ENCODE results near the gene STK32B.

The STK32B gene

DNA sequence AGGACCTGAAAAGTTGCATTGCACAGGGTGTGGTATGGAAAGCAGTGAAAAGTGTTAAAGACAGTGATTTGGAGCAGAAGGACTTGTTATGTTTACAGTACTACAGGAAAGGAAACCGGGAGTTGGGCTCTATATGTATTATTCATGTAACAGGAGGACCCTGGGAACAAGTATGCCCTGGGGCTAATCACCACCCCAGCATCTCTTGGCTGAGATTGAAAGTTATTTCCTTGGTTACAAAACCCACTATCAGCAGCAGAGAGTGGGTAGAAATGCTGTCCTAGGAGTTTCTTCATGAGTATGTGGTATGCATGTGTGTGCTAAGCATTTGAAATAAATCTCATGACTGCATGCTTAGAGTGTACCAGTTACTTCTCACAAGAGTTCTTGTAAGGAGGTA lies 46.9 kb downstream of the STK32B start:
- Histone ChIP-seq H3K9me2 (replicated peaks; ENCODE audit: low read depth, low read length) (no peaks in the 10 kb centered on the region), H3K4me2 (ENCODE audit: low read depth, low read length, poor library complexity, severe bottlenecking) (no peak overlapping the region), H3K27me3 (ENCODE audit: insufficient read depth, low read length, poor library complexity, severe bottlenecking) (no peaks in the 10 kb centered on the region), H3F3A (ENCODE audit: low read depth) (no peaks in the 10 kb centered on the region), H3K4me3 (ENCODE audit: low read length, poor library complexity, severe bottlenecking) (no peak overlapping the region), H3K4me1 (ENCODE audit: insufficient read depth, low read length, poor library complexity, severe bottlenecking) (no peaks in the 10 kb centered on the region), H3K9me3 (ENCODE audit: insufficient read depth, low read depth, low read length) (no peaks in the 10 kb centered on the region), H3K36me3 (ENCODE audit: insufficient read depth, low read length) (no peaks in the 10 kb centered on the region), H2AFZ (ENCODE audit: low read length) (no peak overlapping the region), H3K79me2 (ENCODE audit: insufficient read depth, low read length) (no peaks in the 10 kb centered on the region), H3K9ac (ENCODE audit: low read depth, low read length, poor library complexity, severe bottlenecking) (no peak overlapping the region), H4K20me1 (ENCODE audit: insufficient read depth, low read length, poor library complexity, severe bottlenecking) (no peaks in the 10 kb centered on the region)
- TF ChIP-seq, protein P1, sequence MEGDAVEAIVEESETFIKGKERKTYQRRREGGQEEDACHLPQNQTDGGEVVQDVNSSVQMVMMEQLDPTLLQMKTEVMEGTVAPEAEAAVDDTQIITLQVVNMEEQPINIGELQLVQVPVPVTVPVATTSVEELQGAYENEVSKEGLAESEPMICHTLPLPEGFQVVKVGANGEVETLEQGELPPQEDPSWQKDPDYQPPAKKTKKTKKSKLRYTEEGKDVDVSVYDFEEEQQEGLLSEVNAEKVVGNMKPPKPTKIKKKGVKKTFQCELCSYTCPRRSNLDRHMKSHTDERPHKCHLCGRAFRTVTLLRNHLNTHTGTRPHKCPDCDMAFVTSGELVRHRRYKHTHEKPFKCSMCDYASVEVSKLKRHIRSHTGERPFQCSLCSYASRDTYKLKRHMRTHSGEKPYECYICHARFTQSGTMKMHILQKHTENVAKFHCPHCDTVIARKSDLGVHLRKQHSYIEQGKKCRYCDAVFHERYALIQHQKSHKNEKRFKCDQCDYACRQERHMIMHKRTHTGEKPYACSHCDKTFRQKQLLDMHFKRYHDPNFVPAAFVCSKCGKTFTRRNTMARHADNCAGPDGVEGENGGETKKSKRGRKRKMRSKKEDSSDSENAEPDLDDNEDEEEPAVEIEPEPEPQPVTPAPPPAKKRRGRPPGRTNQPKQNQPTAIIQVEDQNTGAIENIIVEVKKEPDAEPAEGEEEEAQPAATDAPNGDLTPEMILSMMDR (conservative IDR thresholded peaks at IDR 0.05; ENCODE audit: low read length), result no peak
- no peak for TF ChIP-seq EZH2phosphoT487 (IDR thresholded peaks at IDR 0.05; ENCODE audit: borderline replicate concordance)

DNA sequence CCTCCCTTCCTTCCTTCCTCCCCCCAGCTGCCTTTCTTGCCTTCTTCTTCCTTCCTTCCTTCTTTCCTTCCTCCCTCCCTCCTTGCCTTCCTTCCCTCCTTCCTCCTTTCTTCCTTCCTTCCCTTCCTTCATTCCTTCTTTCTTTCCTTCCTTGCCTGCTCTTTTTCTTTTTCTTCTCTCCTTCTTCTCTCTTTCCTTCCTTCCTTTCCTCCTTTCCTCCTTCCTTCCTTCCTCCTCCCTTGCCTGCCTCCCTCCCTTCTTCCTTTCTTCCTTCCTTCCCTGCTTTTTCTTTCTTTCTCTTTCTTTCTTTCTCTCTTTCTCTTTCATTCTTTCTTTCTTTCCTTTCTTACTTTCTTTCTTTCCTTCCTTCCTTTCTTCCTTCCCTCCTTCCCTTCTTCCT lies 49.1 kb downstream of the STK32B start:
- Histone ChIP-seq H2AFZ (ENCODE audit: low read length) (no peak overlapping the region), H3K4me3 (ENCODE audit: low read length, poor library complexity, severe bottlenecking) (no peak overlapping the region), H3K9ac (ENCODE audit: low read depth, low read length, poor library complexity, severe bottlenecking) (no peak overlapping the region), H3F3A (ENCODE audit: low read depth) (no peaks in the 10 kb centered on the region), H3K79me2 (ENCODE audit: insufficient read depth, low read length) (no peaks in the 10 kb centered on the region), H3K4me1 (ENCODE audit: insufficient read depth, low read length, poor library complexity, severe bottlenecking) (no peaks in the 10 kb centered on the region), H3K9me2 (replicated peaks; ENCODE audit: low read depth, low read length) (no peaks in the 10 kb centered on the region), H3K4me2 (ENCODE audit: low read depth, low read length, poor library complexity, severe bottlenecking) (no peak overlapping the region), H4K20me1 (ENCODE audit: insufficient read depth, low read length, poor library complexity, severe bottlenecking) (no peaks in the 10 kb centered on the region), H3K27me3 (ENCODE audit: insufficient read depth, low read length, poor library complexity, severe bottlenecking) (no peaks in the 10 kb centered on the region), H3K36me3 (ENCODE audit: insufficient read depth, low read length) (no peaks in the 10 kb centered on the region), H3K9me3 (ENCODE audit: insufficient read depth, low read depth, low read length) (no peaks in the 10 kb centered on the region)
- no peak for TF ChIP-seq EZH2phosphoT487 (IDR thresholded peaks at IDR 0.05; ENCODE audit: borderline replicate concordance)
- TF ChIP-seq, protein P1 (conservative IDR thresholded peaks at IDR 0.05; ENCODE audit: low read length), result no peak

DNA sequence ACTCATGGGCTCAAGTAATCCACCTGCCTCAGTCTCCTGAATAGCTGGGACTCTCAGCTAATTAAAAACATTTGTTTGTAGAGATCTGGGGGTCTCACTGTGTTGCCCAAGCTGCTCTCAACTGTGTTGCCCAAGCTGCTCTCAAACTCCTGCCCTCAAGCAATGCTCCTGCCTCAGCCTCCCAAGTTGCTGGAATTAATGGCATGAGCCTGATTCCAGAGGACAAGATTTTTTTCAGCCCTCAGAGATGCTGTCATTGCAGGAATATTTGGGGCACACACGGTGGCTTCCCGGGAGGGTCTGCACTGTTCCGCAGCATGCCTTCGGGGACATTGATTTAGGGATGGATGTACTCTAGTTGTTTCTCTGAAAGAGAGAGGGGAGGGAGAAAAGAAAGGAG lies 49.7 kb downstream of the STK32B start:
- Histone ChIP-seq H4K20me1 (ENCODE audit: insufficient read depth, low read length, poor library complexity, severe bottlenecking) (no peaks in the 10 kb centered on the region), H3K27me3 (ENCODE audit: insufficient read depth, low read length, poor library complexity, severe bottlenecking) (no peaks in the 10 kb centered on the region), H3K4me3 (ENCODE audit: low read length, poor library complexity, severe bottlenecking) (no peak overlapping the region), H3K9me2 (replicated peaks; ENCODE audit: low read depth, low read length) (no peaks in the 10 kb centered on the region), H3K9ac (ENCODE audit: low read depth, low read length, poor library complexity, severe bottlenecking) (no peak overlapping the region), H3K4me2 (ENCODE audit: low read depth, low read length, poor library complexity, severe bottlenecking) (no peak overlapping the region), H3K9me3 (ENCODE audit: insufficient read depth, low read depth, low read length) (no peaks in the 10 kb centered on the region), H3K36me3 (ENCODE audit: insufficient read depth, low read length) (no peaks in the 10 kb centered on the region), H3F3A (ENCODE audit: low read depth) (no peaks in the 10 kb centered on the region), H3K4me1 (ENCODE audit: insufficient read depth, low read length, poor library complexity, severe bottlenecking) (no peaks in the 10 kb centered on the region), H3K79me2 (ENCODE audit: insufficient read depth, low read length) (no peaks in the 10 kb centered on the region), H2AFZ (ENCODE audit: low read length) (no peak overlapping the region)
- TF ChIP-seq, protein P1 (conservative IDR thresholded peaks at IDR 0.05; ENCODE audit: low read length), result no peak
- TF ChIP-seq EZH2phosphoT487 (IDR thresholded peaks at IDR 0.05; ENCODE audit: borderline replicate concordance), result no peak

All from Loucy (cell line).